22Rv1 (cell line): ENCODE measurements around the gene DNAJC5.
"Not testable (repeated sequence)": the region's sequence is repeated elsewhere in the genome, so short reads cannot be mapped to it uniquely, and the experiment has no call there.

Experiments used
- ZFX ChIP-seq: fragments of 450-650 bp; IDR thresholded peaks from 2 replicates; pipeline ENCODE4 v1.6.1; 2017; ENCODE audit warnings: antibody characterized with exemption, borderline replicate concordance
- TF ChIP-seq, protein P1 (sequence below): fragments of 450-650 bp; IDR thresholded peaks from 2 replicates; pipeline ENCODE4 v1.5.1; 2017; ENCODE audit warnings: mild to moderate bottlenecking

DNA sequence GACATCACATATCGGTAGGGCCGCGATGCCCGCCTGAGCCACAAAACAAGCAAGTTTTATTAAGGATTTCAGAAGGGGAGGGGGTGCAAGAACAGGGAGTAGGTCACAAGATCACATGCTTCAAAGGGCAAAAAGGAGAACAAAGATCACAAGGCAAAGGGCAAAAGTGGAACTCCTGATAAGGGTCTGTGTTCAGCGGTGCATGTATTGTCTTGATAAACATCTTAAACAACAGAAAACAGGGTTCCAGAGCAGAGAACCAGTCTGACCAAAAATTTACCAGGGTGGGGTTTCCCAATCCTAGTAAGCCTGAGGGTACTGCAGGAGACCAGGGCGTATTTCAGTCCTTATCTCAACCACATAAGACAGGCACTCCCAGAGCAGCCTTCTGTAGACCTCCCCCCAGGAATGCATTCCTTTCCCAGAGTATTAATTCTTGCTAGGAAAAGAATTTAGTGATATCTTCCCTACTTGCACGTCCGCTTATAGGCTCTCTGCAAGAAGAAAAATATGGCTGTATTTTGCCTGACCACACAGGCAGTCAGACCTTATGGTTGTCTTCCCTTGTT, 21.5 kb downstream of the DNAJC5 start:
- TF ChIP-seq, protein P1, sequence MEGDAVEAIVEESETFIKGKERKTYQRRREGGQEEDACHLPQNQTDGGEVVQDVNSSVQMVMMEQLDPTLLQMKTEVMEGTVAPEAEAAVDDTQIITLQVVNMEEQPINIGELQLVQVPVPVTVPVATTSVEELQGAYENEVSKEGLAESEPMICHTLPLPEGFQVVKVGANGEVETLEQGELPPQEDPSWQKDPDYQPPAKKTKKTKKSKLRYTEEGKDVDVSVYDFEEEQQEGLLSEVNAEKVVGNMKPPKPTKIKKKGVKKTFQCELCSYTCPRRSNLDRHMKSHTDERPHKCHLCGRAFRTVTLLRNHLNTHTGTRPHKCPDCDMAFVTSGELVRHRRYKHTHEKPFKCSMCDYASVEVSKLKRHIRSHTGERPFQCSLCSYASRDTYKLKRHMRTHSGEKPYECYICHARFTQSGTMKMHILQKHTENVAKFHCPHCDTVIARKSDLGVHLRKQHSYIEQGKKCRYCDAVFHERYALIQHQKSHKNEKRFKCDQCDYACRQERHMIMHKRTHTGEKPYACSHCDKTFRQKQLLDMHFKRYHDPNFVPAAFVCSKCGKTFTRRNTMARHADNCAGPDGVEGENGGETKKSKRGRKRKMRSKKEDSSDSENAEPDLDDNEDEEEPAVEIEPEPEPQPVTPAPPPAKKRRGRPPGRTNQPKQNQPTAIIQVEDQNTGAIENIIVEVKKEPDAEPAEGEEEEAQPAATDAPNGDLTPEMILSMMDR, result not testable (repeated sequence)
- TF ChIP-seq ZFX, result not testable (repeated sequence)
